Esophagus squamous epithelium (tissue), 5 donors: ENCODE data around the gene MGAT5. TPM values are rescaled to one million over a fixed set of nuclear protein-coding genes. Genes with fewer than 3 reads are reported as not detected.

Experiments
- DNase-seq: peaks from one replicate; lab custom pipeline; 2025; lab: John Stamatoyannopoulos, UW
- H3K27ac ChIP-seq, 4 donors: fragments of 200-600 bp; sonication (generic); one replicate each; pipeline ENCODE4 v1.5.1; 2016 to 2019; ENCODE audit warnings: mild to moderate bottlenecking in 1 of 4
- H3K27me3 ChIP-seq, 4 donors: fragments of 200-600 bp; sonication (generic); 1 replicate in 3 of 4; 2 replicates in 1 of 4; pipeline versions ENCODE4 v1.5.1 to v1.6.0; 2017 to 2021; ENCODE audit warnings: antibody characterized with exemption in 1 of 4
- H3K36me3 ChIP-seq, 3 donors: fragments of 200-600 bp; sonication (generic); one replicate each; pipeline ENCODE4 v1.5.1; 2016 to 2019
- H3K4me1 ChIP-seq, 3 donors: fragments of 200-600 bp; sonication (generic); one replicate each; pipeline ENCODE4 v1.5.1; 2017 to 2019
- H3K4me3 ChIP-seq, 4 donors: fragments of 200-600 bp; sonication (generic); 1 replicate in 3 of 4; 2 replicates in 1 of 4; pipeline ENCODE4 v1.5.1; 2016 to 2019; ENCODE audit warnings: mild to moderate bottlenecking in 2 of 4, moderate library complexity in 1 of 4
- H3K9me3 ChIP-seq, 3 donors: fragments of 200-600 bp; sonication (generic); one replicate each; pipeline ENCODE4 v1.5.1; 2016 to 2019
- POLR2A ChIP-seq, 4 donors: fragments of 450-650 bp; IDR thresholded peaks; one replicate each; pipeline ENCODE4 v1.6.1; 2017; ENCODE audit warnings: antibody characterized with exemption in 4 of 4, mild to moderate bottlenecking in 4 of 4, moderate library complexity in 3 of 4
- WGBS, 2 donors: methylation state at CpG; one replicate each; pipeline ENCODE4 v1.1.5; 2018; 5-methylcytosine and 5-hydroxymethylcytosine counted together
- intact Hi-C: fragments of 100-400 bp; cut with DNase I; formaldehyde crosslinking; loops from one replicate; pipeline ENCODE4 v1.15.0; 2022
- total RNA-seq, 4 donors: library from RNA; depleted of rRNA; stranded (reverse); fragments of >200 nt; gene quantifications; one replicate each; pipeline ENCODE4 v1.1.0, GENCODE V29; 2016
- TF ChIP-seq, protein P1 (sequence below), 6 experiments: fragments of 450-650 bp in 4 of 6; fragments of 200-600 bp in 2 of 6; sonication (generic) in 2 of 6; IDR thresholded peaks; one replicate each; pipeline ENCODE4 v1.5.1; 2016 to 2019; ENCODE audit warnings: antibody characterized with exemption in 6 of 6, mild to moderate bottlenecking in 4 of 6, moderate library complexity in 4 of 6
- donor health status: DM: yes; HTN: yes; CAD: no.

The MGAT5 gene
- total RNA-seq, 4 donors from 2014 or later: 14.2 to 29.2 (median 24.6) TPM

- Histone ChIP-seq H3K36me3 (peaks cover 0 to 36% (median 0%) of the 10 kb centered on the region in 3 donors), H3K9me3 (no peaks in the 10 kb centered on the region), H3K4me1 (peaks cover 0 to 4% (median 0%) of the 10 kb centered on the region in 3 donors), H3K4me3 (no peak overlapping the region), H3K27ac (no peak overlapping the region), H3K27me3 (no peaks in the 10 kb centered on the region)
- intact Hi-C loops: no loop called here
- DNase-seq: no peak
- TF ChIP-seq, protein P1, sequence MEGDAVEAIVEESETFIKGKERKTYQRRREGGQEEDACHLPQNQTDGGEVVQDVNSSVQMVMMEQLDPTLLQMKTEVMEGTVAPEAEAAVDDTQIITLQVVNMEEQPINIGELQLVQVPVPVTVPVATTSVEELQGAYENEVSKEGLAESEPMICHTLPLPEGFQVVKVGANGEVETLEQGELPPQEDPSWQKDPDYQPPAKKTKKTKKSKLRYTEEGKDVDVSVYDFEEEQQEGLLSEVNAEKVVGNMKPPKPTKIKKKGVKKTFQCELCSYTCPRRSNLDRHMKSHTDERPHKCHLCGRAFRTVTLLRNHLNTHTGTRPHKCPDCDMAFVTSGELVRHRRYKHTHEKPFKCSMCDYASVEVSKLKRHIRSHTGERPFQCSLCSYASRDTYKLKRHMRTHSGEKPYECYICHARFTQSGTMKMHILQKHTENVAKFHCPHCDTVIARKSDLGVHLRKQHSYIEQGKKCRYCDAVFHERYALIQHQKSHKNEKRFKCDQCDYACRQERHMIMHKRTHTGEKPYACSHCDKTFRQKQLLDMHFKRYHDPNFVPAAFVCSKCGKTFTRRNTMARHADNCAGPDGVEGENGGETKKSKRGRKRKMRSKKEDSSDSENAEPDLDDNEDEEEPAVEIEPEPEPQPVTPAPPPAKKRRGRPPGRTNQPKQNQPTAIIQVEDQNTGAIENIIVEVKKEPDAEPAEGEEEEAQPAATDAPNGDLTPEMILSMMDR (IDR thresholded peaks at IDR 0.05): no peak
- TF ChIP-seq POLR2A (IDR thresholded peaks at IDR 0.05): no peak
- WGBS, 2 donors: 95 to 97% methylated on average over 3 of the region's 3 CpGs
Observed at GRCh38 chr2:134354611-134355010, 100.7 kb downstream of the MGAT5 start.

DNA sequence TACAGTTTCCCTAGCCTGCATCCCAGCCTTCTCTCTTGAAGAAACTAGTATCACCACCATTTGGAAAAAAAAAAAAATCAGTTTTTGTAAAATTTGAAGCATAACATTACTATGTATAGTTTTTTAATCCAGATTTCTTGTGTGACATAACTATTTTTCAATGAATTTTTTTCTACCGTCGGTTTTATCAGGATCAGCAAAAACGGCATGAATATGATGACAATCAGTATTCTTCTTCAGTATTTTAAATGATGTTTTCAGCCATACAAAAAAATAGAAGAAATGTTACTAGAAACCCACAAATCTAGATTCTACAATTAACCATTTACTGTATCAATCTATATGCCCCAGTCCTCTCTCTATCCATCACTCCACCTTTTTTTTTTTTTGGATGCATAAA is 103.9 kb downstream of the MGAT5 start:
- Histone ChIP-seq H3K36me3 (peaks cover 0 to 11% (median 0%) of the 10 kb centered on the region in 3 donors), H3K4me1 (peaks cover 0 to 34% (median 0%) of the 10 kb centered on the region in 3 donors), H3K27ac (no peak overlapping the region), H3K4me3 (no peak overlapping the region), H3K27me3 (no peaks in the 10 kb centered on the region), H3K9me3 (no peaks in the 10 kb centered on the region)
- TF ChIP-seq, protein P1 (IDR thresholded peaks at IDR 0.05): no peak
- TF ChIP-seq POLR2A (IDR thresholded peaks at IDR 0.05): no peak
- intact Hi-C loops: no loop called here
- no peak for DNase-seq
- WGBS, 2 donors: 95 to 97% methylated on average over 3 of the region's 3 CpGs

DNA sequence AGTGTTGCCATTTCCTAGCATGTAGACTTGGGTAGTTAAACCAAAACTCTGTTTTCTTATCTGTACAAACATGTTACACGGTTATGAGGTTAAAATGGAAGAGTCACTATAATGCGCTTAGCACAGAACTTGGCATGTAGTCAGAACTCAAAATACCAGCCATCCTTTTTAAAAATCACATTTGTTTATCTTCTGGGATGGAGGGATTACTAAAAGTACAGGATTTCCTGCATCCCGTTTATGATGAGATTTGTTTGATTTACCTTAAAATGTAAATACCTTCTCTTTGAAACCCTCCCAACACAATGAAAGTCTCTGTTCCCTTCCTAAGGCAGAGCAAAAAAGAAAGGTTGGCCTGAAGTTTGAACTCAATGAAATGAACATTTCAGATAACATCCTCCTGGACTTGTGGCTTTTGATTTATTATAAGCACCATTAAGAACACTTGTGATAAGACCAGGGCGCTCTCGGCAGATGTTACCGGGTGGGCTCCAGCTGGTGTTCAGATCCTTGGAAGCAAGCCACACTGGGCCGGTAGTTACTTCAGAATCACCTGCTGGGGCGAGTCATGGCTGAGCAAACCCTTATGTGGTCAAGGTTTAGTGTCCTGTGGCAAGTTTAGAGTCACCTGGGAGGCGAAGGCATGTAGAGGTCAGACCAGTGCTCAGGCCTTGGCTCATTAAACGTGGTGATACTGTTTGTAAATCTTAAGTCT is 105.7 kb downstream of the MGAT5 start:
- DNase-seq: no peak
- WGBS, 2 donors: 62 to 76% methylated on average over 8 to 10 of the region's 10 CpGs
- H3K27ac ChIP-seq: no peak overlapping the region
- no peak overlapping the region for H3K4me3 ChIP-seq
- intact Hi-C loops: no loop called here
- TF ChIP-seq, protein P1 (IDR thresholded peaks at IDR 0.05): no peak
- no peak for TF ChIP-seq POLR2A (IDR thresholded peaks at IDR 0.05)
- H3K9me3 ChIP-seq: no peaks in the 10 kb centered on the region
- peaks cover 0 to 24% (median 0%) of the 10 kb centered on the region in 3 donors for H3K36me3 ChIP-seq
- peaks cover 0 to 37% (median 0%) of the 10 kb centered on the region in 3 donors for H3K4me1 ChIP-seq
- no peaks in the 10 kb centered on the region for H3K27me3 ChIP-seq

DNA sequence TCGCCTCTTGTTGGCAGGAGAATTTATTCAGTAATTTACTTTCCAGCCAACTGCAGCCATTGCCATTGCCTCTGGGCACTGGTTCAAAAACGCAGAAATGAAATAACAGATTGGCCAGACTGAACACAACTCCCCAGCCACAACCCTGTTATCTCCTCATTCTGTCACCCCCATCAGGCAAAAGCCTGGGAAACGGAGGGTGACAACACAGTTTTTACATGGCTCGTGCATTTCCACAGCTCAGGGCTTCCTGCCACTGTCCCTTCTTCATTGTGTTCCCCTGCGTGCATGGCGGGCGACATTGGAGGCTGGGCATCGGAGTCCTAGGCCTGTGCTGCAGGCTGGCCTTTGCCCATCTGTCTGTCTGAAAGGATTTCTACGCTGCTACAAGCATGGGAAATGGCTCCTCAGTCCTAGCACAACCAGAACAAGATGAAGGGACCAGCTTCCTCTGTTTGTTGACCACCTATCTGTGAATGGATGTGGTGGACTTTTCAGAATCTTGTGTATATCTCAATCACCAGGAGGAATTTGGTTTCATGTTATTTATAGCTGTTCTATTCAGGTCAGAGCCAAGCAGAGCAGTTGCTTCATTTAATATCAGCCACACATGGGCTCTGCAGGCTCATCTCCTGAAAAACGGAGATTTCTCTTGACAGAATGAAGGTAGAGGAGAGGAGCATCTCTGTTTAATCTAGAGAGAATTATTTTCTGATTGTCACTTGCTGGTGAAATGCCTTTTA is 107.0 kb downstream of the MGAT5 start:
- 70 to 74% methylated on average over 10 of the region's 10 CpGs for WGBS, 2 donors
- TF ChIP-seq POLR2A (IDR thresholded peaks at IDR 0.05): no peak
- TF ChIP-seq, protein P1 (IDR thresholded peaks at IDR 0.05): no peak
- peaks cover 0 to 24% (median 0%) of the 10 kb centered on the region in 3 donors for H3K36me3 ChIP-seq
- DNase-seq: no peak
- intact Hi-C loops: no loop called here
- H3K4me3 ChIP-seq: no peak overlapping the region
- H3K4me1 ChIP-seq: peaks cover 0 to 37% (median 0%) of the 10 kb centered on the region in 3 donors
- H3K27me3 ChIP-seq: no peaks in the 10 kb centered on the region
- peak overlapping the region in 2 of 4 donors; percentile 5 to 29 for H3K27ac ChIP-seq
- no peaks in the 10 kb centered on the region for H3K9me3 ChIP-seq

DNA sequence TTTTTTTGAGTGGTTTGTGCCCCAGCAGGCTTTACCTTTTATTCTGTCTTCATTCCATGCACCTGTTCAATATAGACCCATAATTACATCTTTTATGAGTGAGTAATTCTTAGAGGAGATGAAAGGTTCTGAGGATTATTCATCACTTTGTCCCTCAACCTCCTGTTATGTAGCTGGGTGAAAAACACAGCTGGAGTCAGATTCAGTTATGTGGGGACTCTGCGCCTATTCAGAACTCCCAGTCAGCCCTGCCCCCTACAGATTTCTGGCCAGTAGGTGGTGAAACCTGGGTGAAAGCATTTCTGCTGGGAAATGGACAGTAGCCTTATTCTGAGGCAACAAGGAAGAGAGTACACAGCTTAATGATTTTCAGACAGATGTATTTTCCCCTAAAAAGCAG is 107.8 kb downstream of the MGAT5 start:
- H3K36me3 ChIP-seq: peaks cover 0 to 21% (median 0%) of the 10 kb centered on the region in 3 donors
- H3K9me3 ChIP-seq: no peaks in the 10 kb centered on the region
- no peak overlapping the region for H3K4me3 ChIP-seq
- WGBS, 2 donors: 80 to 92% methylated on average over 1 of the region's 1 CpG
- intact Hi-C loops: no loop called here
- no peak for DNase-seq
- peaks cover 0 to 37% (median under 1%) of the 10 kb centered on the region in 3 donors for H3K4me1 ChIP-seq
- H3K27me3 ChIP-seq: no peaks in the 10 kb centered on the region
- TF ChIP-seq, protein P1 (IDR thresholded peaks at IDR 0.05): no peak
- no peak for TF ChIP-seq POLR2A (IDR thresholded peaks at IDR 0.05)
- H3K27ac ChIP-seq: no peak overlapping the region
